ENCODE results near the gene LRRTM4. TPM values are rescaled to one million over a fixed set of nuclear protein-coding genes. Genes with fewer than 3 reads are reported as not detected.
"Not testable (repeated sequence)": the region's sequence is repeated elsewhere in the genome, so short reads cannot be mapped to it uniquely, and the experiment has no call there.

Gene LRRTM4
- total RNA-seq, 1 donor from 2014 or later, result 0.41 TPM

DNA sequence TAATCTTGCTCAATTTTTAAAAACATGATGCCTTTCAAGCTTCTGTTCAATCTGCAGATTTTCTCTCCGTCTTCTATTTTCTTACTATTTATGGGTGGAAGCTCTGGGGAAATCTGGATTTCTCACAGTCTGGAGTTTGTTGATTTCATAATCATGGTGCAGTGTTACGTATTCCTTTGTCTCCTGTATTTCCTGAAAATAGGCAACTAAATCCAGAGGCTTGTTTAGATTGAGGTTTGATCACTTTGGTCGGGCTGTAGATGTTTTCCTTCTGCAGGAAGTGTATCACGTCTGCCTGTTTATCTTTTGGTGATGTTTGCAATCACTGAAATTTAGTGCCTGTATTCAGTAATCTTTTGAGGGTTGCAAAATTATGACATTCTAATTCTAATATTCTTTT is 487.7 kb downstream of the LRRTM4 start:
- H3K4me3 ChIP-seq, result no peak overlapping the region
- no peak for ATAC-seq
- DNase-seq, result no peak
- H3K36me3 ChIP-seq, result no peaks in the 10 kb centered on the region
- H3K4me1 ChIP-seq, result no peaks in the 10 kb centered on the region
- no peak overlapping the region for H3K27ac ChIP-seq
- no peak for TF ChIP-seq CTCF (IDR thresholded peaks at IDR 0.05)
- H3K27me3 ChIP-seq, result no peaks in the 10 kb centered on the region
- intact Hi-C loops (cut with DNase I), result no loop called here
- H3K9me3 ChIP-seq, result no peaks in the 10 kb centered on the region

DNA sequence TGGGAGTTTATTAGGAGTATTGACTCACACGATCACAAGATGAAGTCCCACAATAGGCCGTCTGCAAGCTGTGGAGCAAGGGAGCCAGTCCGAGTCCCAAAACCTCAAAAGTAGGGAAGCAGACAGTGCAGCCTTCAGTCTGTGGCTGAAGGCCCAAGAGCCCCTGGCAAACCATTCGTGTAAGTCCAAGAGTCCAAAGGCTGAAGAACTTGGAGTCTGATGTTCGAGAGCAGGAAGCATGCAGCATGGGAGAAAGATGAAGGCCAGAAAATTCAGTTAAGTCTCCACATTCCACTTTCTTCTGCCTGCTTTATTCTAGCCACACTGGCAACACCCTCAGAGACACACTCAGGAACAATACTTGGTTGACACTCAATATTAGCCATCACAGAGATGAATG is 492.9 kb downstream of the LRRTM4 start:
- H3K4me1 ChIP-seq; H3K9me3 ChIP-seq; H3K27ac ChIP-seq; H3K4me3 ChIP-seq; intact Hi-C loops (cut with DNase I); DNase-seq; H3K36me3 ChIP-seq; H3K27me3 ChIP-seq; ATAC-seq: not testable (repeated sequence)

GRCh38 chr2:77028032-77028600 is 494.1 kb downstream of the LRRTM4 start:
- no peak for TF ChIP-seq CTCF (IDR thresholded peaks at IDR 0.05)
- ATAC-seq (no peak), DNase-seq (no peak)
- H3K36me3 ChIP-seq, result no peaks in the 10 kb centered on the region
- H3K27ac ChIP-seq, result no peak overlapping the region
- no peak overlapping the region for H3K4me3 ChIP-seq
- intact Hi-C loops (cut with DNase I), result no loop called here
- H3K27me3 ChIP-seq, result no peaks in the 10 kb centered on the region
- no peaks in the 10 kb centered on the region for H3K4me1 ChIP-seq
- no peaks in the 10 kb centered on the region for H3K9me3 ChIP-seq

GRCh38 chr2:77025714-77026113 is 496.5 kb downstream of the LRRTM4 start:
- H3K27ac ChIP-seq, result no peak overlapping the region
- DNase-seq, result no peak
- no peak for ATAC-seq
- no peaks in the 10 kb centered on the region for H3K36me3 ChIP-seq
- no peaks in the 10 kb centered on the region for H3K27me3 ChIP-seq
- intact Hi-C loops (cut with DNase I), result no loop called here
- no peak overlapping the region for H3K4me3 ChIP-seq
- TF ChIP-seq CTCF (IDR thresholded peaks at IDR 0.05), result no peak
- H3K9me3 ChIP-seq, result no peaks in the 10 kb centered on the region
- no peaks in the 10 kb centered on the region for H3K4me1 ChIP-seq

DNA sequence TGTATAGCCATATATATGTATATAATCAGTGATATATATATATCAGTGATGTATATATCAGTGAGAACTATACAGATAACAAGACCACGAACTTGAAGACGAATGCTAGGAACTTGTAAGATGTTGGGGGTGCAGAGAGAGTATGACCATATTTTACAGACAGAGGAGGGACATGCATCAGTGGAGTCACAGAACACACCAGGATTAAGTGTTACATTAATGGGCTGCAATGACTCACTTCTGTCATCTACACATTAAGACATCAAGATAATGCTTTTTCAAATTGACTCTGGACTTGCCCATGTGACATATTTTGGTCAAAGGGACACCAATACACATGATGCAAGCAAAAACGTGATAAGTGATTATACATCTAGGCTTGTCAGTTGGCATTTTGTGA is 501.0 kb downstream of the LRRTM4 start:
- Histone ChIP-seq H3K4me1 (no peaks in the 10 kb centered on the region), H3K9me3 (no peaks in the 10 kb centered on the region), H3K4me3 (no peak overlapping the region), H3K36me3 (no peaks in the 10 kb centered on the region), H3K27me3 (no peaks in the 10 kb centered on the region), H3K27ac (no peak overlapping the region)
- no peak for ATAC-seq
- DNase-seq, result no peak
- TF ChIP-seq CTCF (IDR thresholded peaks at IDR 0.05), result no peak
- intact Hi-C loops (cut with DNase I), result no loop called here

DNA sequence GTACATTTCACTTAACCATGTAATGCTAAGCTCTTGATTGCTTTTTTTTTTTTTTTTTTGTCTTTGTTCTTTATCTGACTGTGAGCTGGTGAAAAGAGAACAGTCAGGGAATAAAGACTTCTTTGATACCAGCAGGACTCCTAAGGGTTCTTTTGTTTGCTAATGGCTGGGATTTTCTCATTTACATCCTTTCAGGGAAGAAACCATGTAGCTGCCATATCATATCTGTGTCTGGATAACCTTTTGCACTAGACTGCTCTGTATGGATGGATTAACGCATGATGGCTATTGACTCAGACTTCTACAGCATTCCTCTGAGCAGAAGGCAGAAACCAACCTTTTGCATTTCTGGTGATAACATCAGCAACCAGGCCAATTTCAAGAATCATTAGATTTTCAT is 504.0 kb downstream of the LRRTM4 start:
- TF ChIP-seq CTCF (IDR thresholded peaks at IDR 0.05), result no peak
- H3K9me3 ChIP-seq, result no peaks in the 10 kb centered on the region
- no peaks in the 10 kb centered on the region for H3K4me1 ChIP-seq
- H3K27me3 ChIP-seq, result no peaks in the 10 kb centered on the region
- no peak overlapping the region for H3K4me3 ChIP-seq
- ATAC-seq, result no peak
- no peak for DNase-seq
- intact Hi-C loops (cut with DNase I), result no loop called here
- H3K27ac ChIP-seq, result no peak overlapping the region
- no peaks in the 10 kb centered on the region for H3K36me3 ChIP-seq

Measured in upper lobe of right lung (tissue), 1 donor.